Measurements from ENCODE around the gene GATAD2A.

DNA sequence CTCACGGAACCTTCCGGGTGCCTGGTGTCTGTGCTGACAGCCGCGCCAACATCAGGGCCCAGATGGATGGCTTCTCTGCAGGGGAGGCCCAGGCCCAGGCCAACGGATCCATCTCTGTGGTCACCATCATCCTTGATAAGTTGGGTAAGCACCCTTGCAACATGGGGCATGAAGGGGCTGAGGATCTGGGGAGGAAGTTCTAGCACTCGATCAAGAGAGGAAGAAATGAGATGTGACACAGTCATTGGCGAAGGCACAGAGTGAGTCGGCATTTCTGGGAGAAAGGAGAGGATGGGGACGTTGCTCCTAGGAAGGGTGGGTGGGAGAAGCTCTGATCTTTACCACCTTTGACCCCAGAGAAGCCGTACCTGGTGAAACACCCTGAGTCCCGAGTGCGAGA, 137.0 kb downstream of the GATAD2A start:
- no peak for TF ChIP-seq POLR2AphosphoS5 (IDR thresholded peaks at IDR 0.05)
- TF ChIP-seq, protein P1, sequence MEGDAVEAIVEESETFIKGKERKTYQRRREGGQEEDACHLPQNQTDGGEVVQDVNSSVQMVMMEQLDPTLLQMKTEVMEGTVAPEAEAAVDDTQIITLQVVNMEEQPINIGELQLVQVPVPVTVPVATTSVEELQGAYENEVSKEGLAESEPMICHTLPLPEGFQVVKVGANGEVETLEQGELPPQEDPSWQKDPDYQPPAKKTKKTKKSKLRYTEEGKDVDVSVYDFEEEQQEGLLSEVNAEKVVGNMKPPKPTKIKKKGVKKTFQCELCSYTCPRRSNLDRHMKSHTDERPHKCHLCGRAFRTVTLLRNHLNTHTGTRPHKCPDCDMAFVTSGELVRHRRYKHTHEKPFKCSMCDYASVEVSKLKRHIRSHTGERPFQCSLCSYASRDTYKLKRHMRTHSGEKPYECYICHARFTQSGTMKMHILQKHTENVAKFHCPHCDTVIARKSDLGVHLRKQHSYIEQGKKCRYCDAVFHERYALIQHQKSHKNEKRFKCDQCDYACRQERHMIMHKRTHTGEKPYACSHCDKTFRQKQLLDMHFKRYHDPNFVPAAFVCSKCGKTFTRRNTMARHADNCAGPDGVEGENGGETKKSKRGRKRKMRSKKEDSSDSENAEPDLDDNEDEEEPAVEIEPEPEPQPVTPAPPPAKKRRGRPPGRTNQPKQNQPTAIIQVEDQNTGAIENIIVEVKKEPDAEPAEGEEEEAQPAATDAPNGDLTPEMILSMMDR (IDR thresholded peaks at IDR 0.05), result no peak

Measured in prostate gland (tissue), 2 donors.